ENCODE results near the gene GDPD4. TPM values are rescaled to one million over a fixed set of nuclear protein-coding genes. Genes with fewer than 3 reads are reported as not detected.

The GDPD4 gene
- total and polyA plus RNA-seq, 9 of the 15 experiments (the other 6 are each of a cell fraction or from before 2014, with no cell fraction given), result 0.40 TPM; not detected in 8

DNA sequence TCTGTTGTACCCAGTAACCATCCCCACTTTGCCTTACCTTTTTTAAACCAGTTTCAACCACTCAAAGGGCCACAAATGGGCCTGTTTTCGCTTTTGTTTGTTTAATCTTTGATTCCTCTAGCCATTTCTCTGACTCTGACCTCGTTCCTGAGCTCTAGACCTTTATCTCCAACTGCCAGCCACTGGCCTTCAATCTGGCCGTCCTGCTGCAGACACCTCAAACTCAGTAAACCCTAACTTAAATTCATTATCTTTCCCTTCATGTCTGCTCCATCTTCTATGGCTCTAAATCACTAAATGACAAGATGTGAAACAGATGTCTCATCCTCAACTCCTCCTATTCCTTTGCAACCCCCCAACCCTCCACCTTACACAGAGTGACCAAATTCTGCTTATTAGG lies 1.3 kb upstream of the GDPD4 start (continued):
- TF ChIP-seq HMGXB4 (CRISPR knock-in tag; IDR thresholded peaks at IDR 0.05) (no peak), FOXJ3 (CRISPR knock-in tag; IDR thresholded peaks at IDR 0.05) (no peak), ZNF184 (CRISPR knock-in tag; IDR thresholded peaks at IDR 0.05) (no peak), SRF (CRISPR knock-in tag; IDR thresholded peaks at IDR 0.05) (no peak), ERF (CRISPR knock-in tag; IDR thresholded peaks at IDR 0.05) (no peak), ZNF507 (tag; conservative IDR thresholded peaks at IDR 0.05) (no peak), KAT8 (IDR thresholded peaks at IDR 0.05; ENCODE audit: low read depth) (no peak), HLTF (IDR thresholded peaks at IDR 0.05) (no peak), ZNF780A (CRISPR knock-in tag; IDR thresholded peaks at IDR 0.05) (no peak), NR3C1 (CRISPR knock-in tag; IDR thresholded peaks at IDR 0.05) (no peak), HDAC6 (IDR thresholded peaks at IDR 0.05; ENCODE audit: low read depth, low read length) (no peak), FOS (IDR thresholded peaks at IDR 0.05; ENCODE audit: extremely low read depth, insufficient read length) (no peak), JUN (IDR thresholded peaks at IDR 0.05; ENCODE audit: borderline replicate concordance, low read depth, low read length) (no peak), JUN (CRISPR knock-in tag; IDR thresholded peaks at IDR 0.05; ENCODE audit: borderline replicate concordance) (no peak), MCM7 (IDR thresholded peaks at IDR 0.05) (no peak), NRF1 (conservative IDR thresholded peaks at IDR 0.05 in 1 of 2, IDR thresholded peaks at IDR 0.05 in 1 of 2) (no peak), NFE2L1 (tag; IDR thresholded peaks at IDR 0.05; ENCODE audit: borderline replicate concordance, low read depth) (no peak), SMARCC2 (IDR thresholded peaks at IDR 0.05; ENCODE audit: low read depth) (0 out of 2 replicates have a peak, but pooled peaks have one; percentile 37), ARNT (IDR thresholded peaks at IDR 0.05) (no peak), U2AF1 (optimal IDR thresholded peaks at IDR 0.05; ENCODE audit: low read depth, low read length) (no peak), THRAP3 (IDR thresholded peaks at IDR 0.05; ENCODE audit: borderline replicate concordance) (no peak), RBM14 (IDR thresholded peaks at IDR 0.05; ENCODE audit: borderline replicate concordance, insufficient read depth, low read depth, low read length) (no peak)
- TF ChIP-seq, protein P1, sequence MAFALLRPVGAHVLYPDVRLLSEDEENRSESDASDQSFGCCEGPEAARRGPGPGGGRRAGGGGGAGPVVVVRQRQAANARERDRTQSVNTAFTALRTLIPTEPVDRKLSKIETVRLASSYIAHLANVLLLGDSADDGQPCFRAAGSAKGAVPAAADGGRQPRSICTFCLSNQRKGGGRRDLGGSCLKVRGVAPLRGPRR (CRISPR knock-in tag; IDR thresholded peaks at IDR 0.05), result no peak
- TF ChIP-seq, protein P2, sequence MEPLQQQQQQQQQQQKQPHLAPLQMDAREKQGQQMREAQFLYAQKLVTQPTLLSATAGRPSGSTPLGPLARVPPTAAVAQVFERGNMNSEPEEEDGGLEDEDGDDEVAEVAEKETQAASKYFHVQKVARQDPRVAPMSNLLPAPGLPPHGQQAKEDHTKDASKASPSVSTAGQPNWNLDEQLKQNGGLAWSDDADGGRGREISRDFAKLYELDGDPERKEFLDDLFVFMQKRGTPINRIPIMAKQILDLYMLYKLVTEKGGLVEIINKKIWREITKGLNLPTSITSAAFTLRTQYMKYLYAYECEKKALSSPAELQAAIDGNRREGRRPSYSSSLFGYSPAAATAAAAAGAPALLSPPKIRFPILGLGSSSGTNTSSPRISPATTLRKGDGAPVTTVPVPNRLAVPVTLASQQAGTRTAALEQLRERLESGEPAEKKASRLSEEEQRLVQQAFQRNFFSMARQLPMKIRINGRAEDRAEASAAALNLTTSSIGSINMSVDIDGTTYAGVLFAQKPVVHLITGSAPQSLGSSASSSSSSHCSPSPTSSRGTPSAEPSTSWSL (CRISPR knock-in tag; IDR thresholded peaks at IDR 0.05; ENCODE audit: borderline replicate concordance), result no peak
- TF ChIP-seq, protein P3, sequence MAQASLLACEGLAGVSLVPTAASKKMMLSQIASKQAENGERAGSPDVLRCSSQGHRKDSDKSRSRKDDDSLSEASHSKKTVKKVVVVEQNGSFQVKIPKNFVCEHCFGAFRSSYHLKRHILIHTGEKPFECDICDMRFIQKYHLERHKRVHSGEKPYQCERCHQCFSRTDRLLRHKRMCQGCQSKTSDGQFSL (CRISPR knock-in tag; IDR thresholded peaks at IDR 0.05), result no peak
- TF ChIP-seq, protein P3 (tag; IDR thresholded peaks at IDR 0.05), result no peak
